ENCODE data around the gene CLASP1. TPM values are rescaled to one million over a fixed set of nuclear protein-coding genes. Genes with fewer than 3 reads are reported as not detected.

CLASP1 gene
- total and polyA plus RNA-seq, 2 of the 8 experiments (the other 6 are each of a cell fraction or from before 2014, with no cell fraction given) = 7.3 to 53.9 TPM

DNA sequence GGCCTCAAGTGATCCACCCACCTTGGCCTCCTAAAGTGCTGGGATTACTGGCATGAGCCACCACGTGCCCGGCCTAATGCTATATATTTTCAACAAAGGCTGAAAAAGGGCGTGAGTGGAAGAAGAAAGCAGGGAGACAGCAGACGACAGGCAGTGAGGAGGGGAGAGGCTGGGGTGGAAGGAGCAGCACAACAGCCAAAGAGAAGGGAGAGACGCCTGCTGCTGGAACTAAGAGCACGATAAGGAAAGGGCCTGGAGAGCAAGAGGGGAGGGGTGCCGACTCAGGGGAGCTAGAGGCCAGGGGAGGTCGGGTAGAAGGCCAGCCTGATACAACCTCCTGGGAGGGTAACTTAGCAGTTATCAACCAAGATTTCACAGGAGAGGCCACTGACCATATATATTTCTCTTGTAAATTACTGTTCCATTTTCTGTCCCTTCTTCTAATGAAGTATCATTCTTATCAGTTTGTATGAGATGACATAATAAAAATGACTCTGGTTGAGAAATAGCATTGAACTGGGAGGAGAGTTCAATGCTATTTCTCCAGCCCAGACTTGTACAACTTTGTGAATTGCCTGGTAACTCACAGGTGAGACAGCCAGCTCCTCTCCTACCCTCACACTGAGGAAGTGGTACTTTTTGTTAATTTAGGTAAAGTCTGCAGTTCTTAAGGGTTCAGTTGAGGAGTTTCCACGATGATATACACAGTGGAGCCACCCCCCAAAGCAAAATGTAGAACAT is 124.4 kb downstream of the CLASP1 start:
- Histone ChIP-seq H3K27ac (ENCODE audit: low read depth, low read length) (no peak overlapping the region), H3K9me3 (ENCODE audit: insufficient read depth in 2 of 2, low read depth in 1 of 2, low read length in 1 of 2) (no peaks in the 10 kb centered on the region), H2AK5ac (ENCODE audit: low read depth, low read length) (no peak overlapping the region), H3K9ac (replicated peaks in 1 of 4; ENCODE audit: extremely low read depth in 1 of 4, low read depth in 3 of 4, low read length in 3 of 4) (no peak overlapping the region), H2BK5ac (ENCODE audit: low read depth, low read length) (no peak overlapping the region; the same call in 1 of the 2 replicates), H3K4me2 (ENCODE audit: insufficient read depth in 1 of 2, low read depth in 2 of 2, low read length in 2 of 2) (no peak overlapping the region), H3K79me2 (ENCODE audit: control insufficient read depth in 1 of 2, insufficient read depth in 2 of 2, low read length in 2 of 2) (peaks cover 0 to 26% of the 10 kb centered on the region in 2 experiments; a peak in 2 of 4 replicates), H2BK120ac (replicated peaks; ENCODE audit: low read depth, low read length) (no peak overlapping the region), H3K23ac (ENCODE audit: insufficient read length) (no peak overlapping the region), H2BK12ac (ENCODE audit: low read depth, low read length) (no peak overlapping the region), H2BK15ac (ENCODE audit: low read length) (no peak overlapping the region), H4K20me1 (replicated peaks in 1 of 2; ENCODE audit: control insufficient read depth in 1 of 2, insufficient read depth in 2 of 2, low read length in 2 of 2) (peaks cover 3% of the 10 kb centered on the region in 2 experiments), H3K23me2 (ENCODE audit: low read depth, low read length) (no peaks in the 10 kb centered on the region), H2BK20ac (ENCODE audit: low read length) (no peak overlapping the region), H3K56ac (replicated peaks; ENCODE audit: insufficient read length, low read depth, low read length) (no peak overlapping the region), H4K5ac (ENCODE audit: insufficient read length, low read depth, low read length) (no peak overlapping the region), H3K36me3 (ENCODE audit: control insufficient read depth in 2 of 4, insufficient read depth in 4 of 4, low read length in 3 of 4) (peaks cover 0 to 11% (median 4%) of the 10 kb centered on the region in 4 experiments; a peak in 5 of 8 replicates), H4K91ac (replicated peaks; ENCODE audit: insufficient read length, low read length) (no peak overlapping the region), H3K4me3 (ENCODE audit: extremely low read depth in 1 of 4, insufficient read depth in 2 of 4, low read depth in 3 of 4, low read length in 4 of 4) (no peak overlapping the region), H3K27me3 (replicated peaks in 1 of 4; ENCODE audit: control insufficient read depth in 3 of 4, extremely low read depth in 1 of 4, insufficient read depth in 3 of 4, low read length in 3 of 4) (no peaks in the 10 kb centered on the region), H3K14ac (ENCODE audit: insufficient read length) (no peak overlapping the region), H3K79me1 (ENCODE audit: low read depth, low read length) (peaks cover 3% of the 10 kb centered on the region), H2AFZ (ENCODE audit: low read length) (no peak overlapping the region), H3K4me1 (replicated peaks in 1 of 4; ENCODE audit: control insufficient read depth in 3 of 4, insufficient read depth in 4 of 4, low read length in 3 of 4) (peaks cover 0 to 3% (median 0%) of the 10 kb centered on the region in 4 experiments; a peak in 1 of 7 replicates), H3K18ac (ENCODE audit: extremely low read depth, low read length) (no peak overlapping the region), H4K8ac (ENCODE audit: extremely low read depth, insufficient read depth, low read length) (peak overlapping the region; percentile 28; the same call in 1 of the 2 replicates), H3K4ac (replicated peaks; ENCODE audit: insufficient read length, low read depth, low read length) (no peak overlapping the region)
- POLR2A ChIA-PET (ENCODE audit: partially characterized antibody) = interaction anchor here (0.6 kb wide), 1 partner anchor 25 kb away, joined by 3 read pairs; no protein-coding TSS in a partner anchor
- CTCF ChIA-PET (ENCODE audit: partially characterized antibody) = interaction anchor here (0.7 to 1.8 kb wide), 2 partner anchors 16 to 123 kb away, joined by 3 to 5 read pairs; no protein-coding TSS in a partner anchor
- no peak for DNase-seq (ENCODE audit: low read depth in 1 of 2, low spot score in 2 of 2)
- no peak for TF ChIP-seq ASH2L (IDR thresholded peaks at IDR 0.05; ENCODE audit: low read length)
- no peak for TF ChIP-seq SIX5 (IDR thresholded peaks at IDR 0.05; ENCODE audit: low read depth, low read length)
- no peak for TF ChIP-seq POLR2AphosphoS5 (IDR thresholded peaks at IDR 0.05; ENCODE audit: low read depth, low read length)
- no peak for TF ChIP-seq KDM5A (IDR thresholded peaks at IDR 0.05; ENCODE audit: low read length)
- TF ChIP-seq, protein P1, sequence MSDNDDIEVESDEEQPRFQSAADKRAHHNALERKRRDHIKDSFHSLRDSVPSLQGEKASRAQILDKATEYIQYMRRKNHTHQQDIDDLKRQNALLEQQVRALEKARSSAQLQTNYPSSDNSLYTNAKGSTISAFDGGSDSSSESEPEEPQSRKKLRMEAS (IDR thresholded peaks at IDR 0.05) = no peak
- TF ChIP-seq POLR2A (IDR thresholded peaks at IDR 0.05; ENCODE audit: control extremely low read depth in 1 of 2, low read depth in 2 of 2, low read length in 2 of 2) = no peak
- no peak for TF ChIP-seq HDAC6 (IDR thresholded peaks at IDR 0.05; ENCODE audit: low read depth, low read length)
- TF ChIP-seq CBX5 (IDR thresholded peaks at IDR 0.05; ENCODE audit: low read depth, low read length) = no peak
- no peak for TF ChIP-seq ZNF274 (IDR thresholded peaks at IDR 0.05; ENCODE audit: borderline replicate concordance, extremely low read depth, low read length)
- TF ChIP-seq BRCA1 (IDR thresholded peaks at IDR 0.05; ENCODE audit: low read depth, low read length) = no peak
- WGBS, 2 experiments (ENCODE audit: extremely low coverage in 1 of 2, insufficient coverage in 1 of 2, insufficient read length in 1 of 2, insufficient replicate concordance in 2 of 2, low coverage in 1 of 2, low lambda C conversion rate in 2 of 2, missing lambda C conversion rate in 1 of 2) = 77% methylated on average over 9 of the region's 9 CpGs; no CpG with 5 or more reads in 1 of the 2 experiments
- FAIRE-seq = no peak

Measured in H1 (cell line).